ENCODE data around the gene PLB1. TPM values are rescaled to one million over a fixed set of nuclear protein-coding genes. Genes with fewer than 3 reads are reported as not detected.

The PLB1 gene
- total RNA-seq, 1 experiment from 2014 or later = 0.44 TPM

DNA sequence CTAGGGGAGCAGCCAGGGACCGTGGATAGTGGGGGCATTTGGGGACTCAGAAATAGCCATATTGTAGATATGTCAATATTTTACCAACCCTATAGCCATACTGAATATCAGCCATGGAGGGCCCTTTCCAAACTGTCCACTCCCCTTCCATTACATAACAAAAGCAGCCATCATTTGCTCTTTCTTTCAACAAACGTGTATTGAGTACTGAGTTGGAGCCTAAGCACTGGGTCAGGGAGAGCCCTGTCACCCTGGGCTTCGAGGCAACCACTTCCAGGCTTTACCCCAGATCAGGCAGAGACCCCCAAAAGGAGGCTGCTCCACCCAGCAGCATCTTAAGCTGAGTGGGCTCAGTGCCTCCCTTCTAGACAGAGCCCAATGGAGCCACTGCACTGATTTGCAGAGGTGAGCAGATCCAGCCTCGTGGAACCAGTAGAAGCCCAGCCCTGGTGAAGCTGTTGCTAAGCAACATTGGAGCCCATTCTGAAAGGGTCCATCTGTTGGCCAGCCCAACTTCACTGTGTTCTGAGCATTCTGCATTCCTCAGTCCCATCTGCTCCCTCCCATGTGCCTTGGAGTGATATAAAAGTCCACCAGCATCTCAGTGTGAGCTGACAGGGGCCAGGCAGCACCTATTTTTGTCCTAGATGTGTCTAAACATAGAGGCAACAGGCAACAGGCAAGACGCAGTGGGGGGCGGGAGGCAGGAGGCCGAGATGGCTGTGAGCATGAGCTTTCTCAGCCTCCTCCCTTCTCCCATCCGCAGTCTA lies 112.1 kb downstream of the PLB1 start:
- Mint-ChIP-seq H3K9me3 (no peaks in the 10 kb centered on the region), H3K4me1 (peaks cover 19% of the 10 kb centered on the region), H3K27ac (no peak overlapping the region), H3K36me3 (no peaks in the 10 kb centered on the region), H3K27me3 (ENCODE audit: low read depth) (peaks cover 2% of the 10 kb centered on the region), H3K4me3 (no peak overlapping the region)
- ChIA-PET CTCF (interaction anchor here (0.6 to 2.1 kb wide), 5 partner anchors 8 to 41 kb away, joined by 3 to 27 read pairs (median 7); no protein-coding TSS in a partner anchor), POLR2A (no interaction called here)
- DNase-seq (ENCODE audit: low spot score) (no peak), ATAC-seq (peak; percentile 29)
- TF ChIP-seq, protein P1, sequence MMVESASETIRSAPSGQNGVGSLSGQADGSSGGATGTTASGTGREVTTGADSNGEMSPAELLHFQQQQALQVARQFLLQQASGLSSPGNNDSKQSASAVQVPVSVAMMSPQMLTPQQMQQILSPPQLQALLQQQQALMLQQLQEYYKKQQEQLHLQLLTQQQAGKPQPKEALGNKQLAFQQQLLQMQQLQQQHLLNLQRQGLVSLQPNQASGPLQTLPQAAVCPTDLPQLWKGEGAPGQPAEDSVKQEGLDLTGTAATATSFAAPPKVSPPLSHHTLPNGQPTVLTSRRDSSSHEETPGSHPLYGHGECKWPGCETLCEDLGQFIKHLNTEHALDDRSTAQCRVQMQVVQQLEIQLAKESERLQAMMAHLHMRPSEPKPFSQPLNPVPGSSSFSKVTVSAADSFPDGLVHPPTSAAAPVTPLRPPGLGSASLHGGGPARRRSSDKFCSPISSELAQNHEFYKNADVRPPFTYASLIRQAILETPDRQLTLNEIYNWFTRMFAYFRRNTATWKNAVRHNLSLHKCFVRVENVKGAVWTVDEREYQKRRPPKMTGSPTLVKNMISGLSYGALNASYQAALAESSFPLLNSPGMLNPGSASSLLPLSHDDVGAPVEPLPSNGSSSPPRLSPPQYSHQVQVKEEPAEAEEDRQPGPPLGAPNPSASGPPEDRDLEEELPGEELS (CRISPR knock-in tag; IDR thresholded peaks at IDR 0.05) = no peak
- TF ChIP-seq RELA (CRISPR knock-in tag; IDR thresholded peaks at IDR 0.05; ENCODE audit: borderline replicate concordance) (no peak), ZNF416 (CRISPR knock-in tag; IDR thresholded peaks at IDR 0.05) (no peak), ELF4 (CRISPR knock-in tag; IDR thresholded peaks at IDR 0.05; ENCODE audit: low read depth) (no peak), PRRX2 (CRISPR knock-in tag; IDR thresholded peaks at IDR 0.05) (no peak), ZMAT4 (CRISPR knock-in tag; IDR thresholded peaks at IDR 0.05) (no peak), TEAD1 (CRISPR knock-in tag; IDR thresholded peaks at IDR 0.05) (no peak), SP1 (CRISPR knock-in tag; conservative IDR thresholded peaks at IDR 0.05) (no peak), CREM (CRISPR knock-in tag; IDR thresholded peaks at IDR 0.05) (no peak)
- TF ChIP-seq, protein P2, sequence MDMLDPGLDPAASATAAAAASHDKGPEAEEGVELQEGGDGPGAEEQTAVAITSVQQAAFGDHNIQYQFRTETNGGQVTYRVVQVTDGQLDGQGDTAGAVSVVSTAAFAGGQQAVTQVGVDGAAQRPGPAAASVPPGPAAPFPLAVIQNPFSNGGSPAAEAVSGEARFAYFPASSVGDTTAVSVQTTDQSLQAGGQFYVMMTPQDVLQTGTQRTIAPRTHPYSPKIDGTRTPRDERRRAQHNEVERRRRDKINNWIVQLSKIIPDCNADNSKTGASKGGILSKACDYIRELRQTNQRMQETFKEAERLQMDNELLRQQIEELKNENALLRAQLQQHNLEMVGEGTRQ (CRISPR knock-in tag; IDR thresholded peaks at IDR 0.05) = no peak
- TF ChIP-seq, protein P3, sequence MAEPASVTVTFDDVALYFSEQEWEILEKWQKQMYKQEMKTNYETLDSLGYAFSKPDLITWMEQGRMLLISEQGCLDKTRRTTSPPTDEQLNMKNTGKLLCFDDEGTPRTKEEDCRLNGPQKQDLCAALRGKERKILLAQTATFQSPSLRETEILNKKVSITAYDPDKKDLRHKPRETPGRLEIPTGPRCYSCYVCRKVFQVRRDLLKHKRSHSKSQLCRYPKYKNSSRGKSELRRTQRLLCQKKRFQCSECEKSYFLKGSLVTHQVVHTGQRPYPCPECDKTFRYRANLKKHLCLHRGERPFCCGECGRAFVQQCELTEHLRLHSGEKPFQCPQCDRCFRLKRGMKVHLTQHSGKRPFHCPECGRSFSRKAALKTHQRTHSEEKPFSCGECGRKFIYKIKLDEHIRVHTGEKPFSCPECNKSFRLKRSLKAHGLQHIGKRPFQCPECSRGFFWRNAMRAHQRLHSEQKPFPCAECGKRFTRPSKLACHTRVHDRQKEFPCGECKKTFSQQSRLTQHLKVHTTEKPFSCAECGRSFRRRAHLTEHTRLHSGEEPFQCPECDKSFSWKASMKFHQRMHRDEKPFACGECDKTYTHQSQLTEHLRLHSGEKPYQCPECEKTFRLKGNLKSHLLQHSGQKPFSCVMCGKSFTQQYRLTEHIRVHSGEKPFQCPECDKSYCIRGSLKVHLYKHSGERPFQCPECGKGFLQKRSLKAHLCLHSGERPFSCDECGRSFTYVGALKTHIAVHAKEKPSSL (CRISPR knock-in tag; conservative IDR thresholded peaks at IDR 0.05) = no peak
- TF ChIP-seq, protein P4, sequence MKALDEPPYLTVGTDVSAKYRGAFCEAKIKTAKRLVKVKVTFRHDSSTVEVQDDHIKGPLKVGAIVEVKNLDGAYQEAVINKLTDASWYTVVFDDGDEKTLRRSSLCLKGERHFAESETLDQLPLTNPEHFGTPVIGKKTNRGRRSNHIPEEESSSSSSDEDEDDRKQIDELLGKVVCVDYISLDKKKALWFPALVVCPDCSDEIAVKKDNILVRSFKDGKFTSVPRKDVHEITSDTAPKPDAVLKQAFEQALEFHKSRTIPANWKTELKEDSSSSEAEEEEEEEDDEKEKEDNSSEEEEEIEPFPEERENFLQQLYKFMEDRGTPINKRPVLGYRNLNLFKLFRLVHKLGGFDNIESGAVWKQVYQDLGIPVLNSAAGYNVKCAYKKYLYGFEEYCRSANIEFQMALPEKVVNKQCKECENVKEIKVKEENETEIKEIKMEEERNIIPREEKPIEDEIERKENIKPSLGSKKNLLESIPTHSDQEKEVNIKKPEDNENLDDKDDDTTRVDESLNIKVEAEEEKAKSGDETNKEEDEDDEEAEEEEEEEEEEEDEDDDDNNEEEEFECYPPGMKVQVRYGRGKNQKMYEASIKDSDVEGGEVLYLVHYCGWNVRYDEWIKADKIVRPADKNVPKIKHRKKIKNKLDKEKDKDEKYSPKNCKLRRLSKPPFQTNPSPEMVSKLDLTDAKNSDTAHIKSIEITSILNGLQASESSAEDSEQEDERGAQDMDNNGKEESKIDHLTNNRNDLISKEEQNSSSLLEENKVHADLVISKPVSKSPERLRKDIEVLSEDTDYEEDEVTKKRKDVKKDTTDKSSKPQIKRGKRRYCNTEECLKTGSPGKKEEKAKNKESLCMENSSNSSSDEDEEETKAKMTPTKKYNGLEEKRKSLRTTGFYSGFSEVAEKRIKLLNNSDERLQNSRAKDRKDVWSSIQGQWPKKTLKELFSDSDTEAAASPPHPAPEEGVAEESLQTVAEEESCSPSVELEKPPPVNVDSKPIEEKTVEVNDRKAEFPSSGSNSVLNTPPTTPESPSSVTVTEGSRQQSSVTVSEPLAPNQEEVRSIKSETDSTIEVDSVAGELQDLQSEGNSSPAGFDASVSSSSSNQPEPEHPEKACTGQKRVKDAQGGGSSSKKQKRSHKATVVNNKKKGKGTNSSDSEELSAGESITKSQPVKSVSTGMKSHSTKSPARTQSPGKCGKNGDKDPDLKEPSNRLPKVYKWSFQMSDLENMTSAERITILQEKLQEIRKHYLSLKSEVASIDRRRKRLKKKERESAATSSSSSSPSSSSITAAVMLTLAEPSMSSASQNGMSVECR (CRISPR knock-in tag; IDR thresholded peaks at IDR 0.05; ENCODE audit: borderline replicate concordance) = no peak
- TF ChIP-seq, protein P5, sequence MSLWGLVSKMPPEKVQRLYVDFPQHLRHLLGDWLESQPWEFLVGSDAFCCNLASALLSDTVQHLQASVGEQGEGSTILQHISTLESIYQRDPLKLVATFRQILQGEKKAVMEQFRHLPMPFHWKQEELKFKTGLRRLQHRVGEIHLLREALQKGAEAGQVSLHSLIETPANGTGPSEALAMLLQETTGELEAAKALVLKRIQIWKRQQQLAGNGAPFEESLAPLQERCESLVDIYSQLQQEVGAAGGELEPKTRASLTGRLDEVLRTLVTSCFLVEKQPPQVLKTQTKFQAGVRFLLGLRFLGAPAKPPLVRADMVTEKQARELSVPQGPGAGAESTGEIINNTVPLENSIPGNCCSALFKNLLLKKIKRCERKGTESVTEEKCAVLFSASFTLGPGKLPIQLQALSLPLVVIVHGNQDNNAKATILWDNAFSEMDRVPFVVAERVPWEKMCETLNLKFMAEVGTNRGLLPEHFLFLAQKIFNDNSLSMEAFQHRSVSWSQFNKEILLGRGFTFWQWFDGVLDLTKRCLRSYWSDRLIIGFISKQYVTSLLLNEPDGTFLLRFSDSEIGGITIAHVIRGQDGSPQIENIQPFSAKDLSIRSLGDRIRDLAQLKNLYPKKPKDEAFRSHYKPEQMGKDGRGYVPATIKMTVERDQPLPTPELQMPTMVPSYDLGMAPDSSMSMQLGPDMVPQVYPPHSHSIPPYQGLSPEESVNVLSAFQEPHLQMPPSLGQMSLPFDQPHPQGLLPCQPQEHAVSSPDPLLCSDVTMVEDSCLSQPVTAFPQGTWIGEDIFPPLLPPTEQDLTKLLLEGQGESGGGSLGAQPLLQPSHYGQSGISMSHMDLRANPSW (CRISPR knock-in tag; conservative IDR thresholded peaks at IDR 0.05; ENCODE audit: low read depth) = no peak
